ENCODE measurements around the gene E2F4. TPM values are rescaled to one million over a fixed set of nuclear protein-coding genes. Genes with fewer than 3 reads are reported as not detected.

Gene E2F4
- total and polyA plus RNA-seq, 2 of the 13 experiments (the other 11 are each of a cell fraction or from before 2014, with no cell fraction given): 84.8 to 91.2 TPM

- TF ChIP-seq TIGD3 (CRISPR knock-in tag; IDR thresholded peaks at IDR 0.05; ENCODE audit: borderline replicate concordance) (peak; percentile 88; the same call in 1 of the 2 replicates), WIZ (CRISPR knock-in tag; IDR thresholded peaks at IDR 0.05) (no peak; the same call in 1 of the 2 replicates), ZNF563 (CRISPR knock-in tag; IDR thresholded peaks at IDR 0.05) (peak; percentile 76; the same call in 1 of the 2 replicates), HCFC1 (IDR thresholded peaks at IDR 0.05; ENCODE audit: low read depth, low read length) (no peak; the same call in 1 of the 2 replicates), ZSCAN30 (CRISPR knock-in tag; IDR thresholded peaks at IDR 0.05) (peak; percentile 78; the same call in 1 of the 2 replicates), ATF3 (CRISPR knock-in tag; IDR thresholded peaks at IDR 0.05) (peak; percentile 73), ZBTB4 (CRISPR knock-in tag; IDR thresholded peaks at IDR 0.05; ENCODE audit: borderline replicate concordance) (no peak), SMARCC2 (IDR thresholded peaks at IDR 0.05) (no peak), LCORL (IDR thresholded peaks at IDR 0.05) (no peak), LCORL (CRISPR knock-in tag; IDR thresholded peaks at IDR 0.05) (peak; percentile 100), NRL (CRISPR knock-in tag; IDR thresholded peaks at IDR 0.05; ENCODE audit: borderline replicate concordance) (peak; percentile 96), MXD1 (CRISPR knock-in tag; IDR thresholded peaks at IDR 0.05) (peak; percentile 85), CEBPB (IDR thresholded peaks at IDR 0.05; ENCODE audit: borderline replicate concordance, low read depth, low read length) (peak; percentile 83), SNAI1 (CRISPR knock-in tag; IDR thresholded peaks at IDR 0.05; ENCODE audit: borderline replicate concordance) (peak; percentile 94), TFE3 (CRISPR knock-in tag; IDR thresholded peaks at IDR 0.05) (peak; percentile 87), ZNF879 (CRISPR knock-in tag; IDR thresholded peaks at IDR 0.05) (peak; percentile 60; the same call in 1 of the 2 replicates), MLX (CRISPR knock-in tag; IDR thresholded peaks at IDR 0.05) (peak; percentile 90), ZIK1 (CRISPR knock-in tag; IDR thresholded peaks at IDR 0.05; ENCODE audit: borderline replicate concordance, low read depth) (peak; percentile 69), EP300 (IDR thresholded peaks at IDR 0.05; ENCODE audit: low read depth in 2 of 2, low read length in 2 of 2) (peak in 1 of 2 experiments; percentile 66; a peak in 2 of 4 replicates), EP300 (CRISPR knock-in tag; IDR thresholded peaks at IDR 0.05; ENCODE audit: borderline replicate concordance) (peak; percentile 84; the same call in 1 of the 2 replicates)
Observed at GRCh38 chr16:67246081-67246755, 54.3 kb downstream of the E2F4 start (continued).
